ENCODE measurements around the gene TNFSF10.
"Not testable (repeated sequence)": the region's sequence is repeated elsewhere in the genome, so short reads cannot be mapped to it uniquely, and the experiment has no call there.

Gene TNFSF10

DNA sequence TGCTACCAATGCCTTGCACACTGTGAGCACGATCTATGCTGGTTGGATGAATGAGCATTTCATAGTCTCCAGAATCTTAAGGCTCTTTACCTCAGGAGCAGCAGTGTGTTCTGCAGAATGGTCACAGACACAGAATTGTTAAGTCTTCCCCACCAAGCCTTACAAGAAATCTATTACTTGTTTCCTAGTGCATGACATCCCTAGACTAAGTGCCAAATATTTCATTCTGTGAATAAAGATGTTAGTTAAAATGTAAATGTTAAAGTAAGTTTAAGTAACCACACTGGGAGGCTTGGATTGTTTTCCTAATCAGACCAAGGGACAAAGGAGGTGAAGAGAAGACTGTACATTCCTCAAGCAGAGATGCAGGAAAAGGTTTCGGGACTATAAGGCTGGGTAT, 4.1 kb upstream of the TNFSF10 start:
- Mint-ChIP-seq H3K9me3 (no peaks in the 10 kb centered on the region), H3K4me1 (peaks cover 13% of the 10 kb centered on the region), H3K4me3 (no peak overlapping the region), H3K27ac (no peak overlapping the region), H3K27me3 (ENCODE audit: low read depth, poor library complexity) (no peaks in the 10 kb centered on the region), H3K36me3 (ENCODE audit: low read depth) (no peaks in the 10 kb centered on the region)
- DNase-seq: no peak
- TF ChIP-seq, protein P1, sequence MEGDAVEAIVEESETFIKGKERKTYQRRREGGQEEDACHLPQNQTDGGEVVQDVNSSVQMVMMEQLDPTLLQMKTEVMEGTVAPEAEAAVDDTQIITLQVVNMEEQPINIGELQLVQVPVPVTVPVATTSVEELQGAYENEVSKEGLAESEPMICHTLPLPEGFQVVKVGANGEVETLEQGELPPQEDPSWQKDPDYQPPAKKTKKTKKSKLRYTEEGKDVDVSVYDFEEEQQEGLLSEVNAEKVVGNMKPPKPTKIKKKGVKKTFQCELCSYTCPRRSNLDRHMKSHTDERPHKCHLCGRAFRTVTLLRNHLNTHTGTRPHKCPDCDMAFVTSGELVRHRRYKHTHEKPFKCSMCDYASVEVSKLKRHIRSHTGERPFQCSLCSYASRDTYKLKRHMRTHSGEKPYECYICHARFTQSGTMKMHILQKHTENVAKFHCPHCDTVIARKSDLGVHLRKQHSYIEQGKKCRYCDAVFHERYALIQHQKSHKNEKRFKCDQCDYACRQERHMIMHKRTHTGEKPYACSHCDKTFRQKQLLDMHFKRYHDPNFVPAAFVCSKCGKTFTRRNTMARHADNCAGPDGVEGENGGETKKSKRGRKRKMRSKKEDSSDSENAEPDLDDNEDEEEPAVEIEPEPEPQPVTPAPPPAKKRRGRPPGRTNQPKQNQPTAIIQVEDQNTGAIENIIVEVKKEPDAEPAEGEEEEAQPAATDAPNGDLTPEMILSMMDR (IDR thresholded peaks at IDR 0.05): no peak

DNA sequence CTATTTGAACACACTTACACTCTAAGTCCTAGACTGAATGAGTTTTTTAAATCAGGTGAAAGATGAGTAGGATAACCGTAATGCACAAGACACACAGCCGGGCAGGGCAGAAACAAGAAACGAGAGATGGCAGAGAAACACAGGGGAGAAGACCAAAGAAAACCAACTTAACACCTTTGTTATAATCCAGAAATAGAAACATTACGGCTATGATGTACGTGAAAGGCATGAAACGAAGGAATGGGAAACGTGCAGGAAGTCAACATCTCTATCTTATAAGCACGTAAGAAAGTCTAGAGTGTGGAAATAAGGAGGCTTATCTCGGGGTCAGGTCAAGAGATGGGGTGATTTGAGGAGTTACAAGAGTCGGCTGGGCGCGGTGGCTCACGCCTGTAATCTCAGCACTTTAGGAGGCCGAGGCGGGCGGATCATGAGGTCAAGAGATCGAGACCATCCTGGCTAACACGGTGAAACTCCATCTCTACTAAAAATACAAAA, 1.9 kb upstream of the TNFSF10 start:
- Mint-ChIP-seq H3K36me3 (ENCODE audit: low read depth) (no peaks in the 10 kb centered on the region), H3K9me3 (no peaks in the 10 kb centered on the region), H3K27ac (no peak overlapping the region), H3K27me3 (ENCODE audit: low read depth, poor library complexity) (no peaks in the 10 kb centered on the region), H3K4me3 (no peak overlapping the region), H3K4me1 (peaks cover 13% of the 10 kb centered on the region)
- TF ChIP-seq, protein P1 (IDR thresholded peaks at IDR 0.05): no peak
- no peak for DNase-seq

DNA sequence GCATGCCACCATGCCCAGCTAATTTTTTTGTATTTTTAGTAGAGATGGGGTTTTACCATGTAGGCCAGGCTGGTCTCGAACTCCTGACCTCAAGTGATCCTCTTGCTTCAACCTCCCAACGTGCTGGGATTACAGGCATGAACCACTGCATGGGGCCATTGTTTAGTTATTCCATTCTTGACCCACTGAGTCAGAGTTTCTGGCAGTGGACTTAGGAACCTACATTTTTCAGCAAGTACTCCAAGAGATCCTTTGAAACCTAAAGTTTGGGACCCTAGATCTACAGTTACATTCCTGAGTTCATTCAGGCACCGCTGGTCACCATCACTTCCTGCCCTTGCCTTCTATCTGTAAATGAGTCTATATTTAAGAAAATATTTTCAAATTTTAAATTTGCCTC, 1.4 kb upstream of the TNFSF10 start:
- TF ChIP-seq, protein P1 (IDR thresholded peaks at IDR 0.05): no peak
- Mint-ChIP-seq H3K27me3 (ENCODE audit: low read depth, poor library complexity) (no peaks in the 10 kb centered on the region), H3K36me3 (ENCODE audit: low read depth) (no peaks in the 10 kb centered on the region), H3K9me3 (no peaks in the 10 kb centered on the region), H3K4me3 (no peak overlapping the region), H3K27ac (no peak overlapping the region), H3K4me1 (peaks cover 13% of the 10 kb centered on the region)
- no peak for DNase-seq

DNA sequence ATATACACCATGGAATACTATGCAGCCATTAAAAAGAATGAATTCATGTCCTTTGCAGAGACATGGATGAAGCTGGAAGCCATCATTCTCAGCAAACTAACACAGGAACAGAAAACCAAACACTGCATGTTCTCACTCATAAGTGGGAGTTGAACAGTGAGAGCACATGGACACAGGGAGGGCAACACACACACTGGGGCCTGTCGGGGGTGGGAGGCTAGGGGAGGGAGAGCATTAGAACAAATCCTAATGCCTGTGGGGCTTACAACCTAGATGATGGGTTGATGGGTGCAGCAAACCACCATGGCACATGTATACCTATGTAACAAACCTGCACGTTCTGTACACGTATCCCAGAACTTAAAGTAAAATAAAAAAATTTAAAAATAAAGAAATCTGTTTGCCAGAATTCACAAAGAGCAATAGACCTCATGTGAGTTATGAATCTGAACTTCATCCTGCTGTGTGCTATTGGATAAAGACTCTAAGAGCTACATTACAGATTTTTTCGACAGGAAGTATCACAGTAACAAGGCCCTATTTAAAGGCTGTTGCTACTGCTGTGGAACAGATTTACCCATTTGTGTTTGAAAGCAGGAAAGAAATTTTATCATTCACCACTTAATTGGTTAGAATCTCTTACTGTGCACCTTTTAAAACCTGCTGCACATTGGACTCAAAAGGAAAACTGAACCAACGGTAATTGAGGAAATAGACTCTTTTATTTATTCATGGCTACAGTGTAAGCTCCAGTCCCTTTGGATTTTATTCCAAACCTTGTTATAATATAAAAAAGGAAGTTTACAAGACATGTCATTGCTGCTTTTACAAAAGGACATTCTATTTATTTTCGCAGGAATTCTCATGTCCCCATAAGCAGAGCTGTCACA, 1.1 kb downstream of the TNFSF10 start:
- H3K36me3 Mint-ChIP-seq (ENCODE audit: low read depth); H3K4me3 Mint-ChIP-seq; H3K27ac Mint-ChIP-seq; H3K27me3 Mint-ChIP-seq (ENCODE audit: low read depth, poor library complexity); DNase-seq; H3K9me3 Mint-ChIP-seq: not testable (repeated sequence)
- H3K4me1 Mint-ChIP-seq: peaks cover 13% of the 10 kb centered on the region

DNA sequence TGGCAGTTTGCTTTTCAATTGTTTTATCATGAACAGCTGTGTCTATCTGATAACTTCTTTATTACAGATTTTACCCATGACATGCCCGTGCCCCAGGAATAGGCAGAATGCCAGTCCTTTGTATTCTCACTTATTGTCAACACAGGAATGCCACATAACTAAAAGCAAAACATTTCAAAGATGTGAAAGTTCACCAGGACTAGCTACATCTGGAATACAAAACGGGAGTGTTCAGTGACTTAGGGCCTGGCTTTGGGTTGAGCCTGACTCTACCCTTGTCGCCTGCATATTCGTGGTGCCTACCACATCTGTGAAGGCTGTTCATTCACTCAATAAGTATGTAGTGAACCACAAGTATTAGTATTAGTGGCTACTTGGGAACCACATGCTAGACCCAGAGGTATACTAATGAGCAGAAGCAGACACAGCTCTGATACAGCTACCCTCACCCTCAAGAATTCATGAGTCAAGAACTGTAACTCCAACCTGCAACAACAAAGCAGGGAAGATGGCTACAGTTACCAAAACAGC, 2.9 kb downstream of the TNFSF10 start:
- DNase-seq: no peak
- Mint-ChIP-seq H3K4me3 (no peak overlapping the region), H3K4me1 (peaks cover 18% of the 10 kb centered on the region)

DNA sequence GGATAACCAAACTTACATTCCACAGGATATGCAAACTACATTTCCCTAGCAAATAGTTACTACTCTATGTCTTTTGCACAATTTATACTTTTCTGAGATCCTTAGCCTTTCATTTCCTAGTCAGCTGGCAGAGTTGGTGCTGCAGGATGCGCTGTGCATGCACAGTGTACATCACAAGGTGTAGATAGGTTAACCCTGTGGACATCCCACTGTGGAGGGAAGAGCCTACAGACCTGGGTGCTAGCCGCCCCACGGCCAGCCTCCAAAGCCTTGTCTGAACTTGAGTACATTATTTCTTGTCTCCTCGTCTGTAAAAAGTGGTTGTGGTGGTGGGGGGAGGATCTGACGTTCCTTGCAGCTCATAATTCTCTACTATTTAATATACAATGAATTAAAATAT, 3.5 kb downstream of the TNFSF10 start:
- H3K36me3 Mint-ChIP-seq (ENCODE audit: low read depth): no peaks in the 10 kb centered on the region

More for the DNA sequence above, 2.9 kb downstream of the TNFSF10 start:
- no peaks in the 10 kb centered on the region for H3K9me3 Mint-ChIP-seq
- TF ChIP-seq, protein P1 (IDR thresholded peaks at IDR 0.05): no peak
- no peaks in the 10 kb centered on the region for H3K27me3 Mint-ChIP-seq (ENCODE audit: low read depth, poor library complexity)
- H3K36me3 Mint-ChIP-seq (ENCODE audit: low read depth): no peaks in the 10 kb centered on the region
- no peak overlapping the region for H3K27ac Mint-ChIP-seq

More for the DNA sequence above, 3.5 kb downstream of the TNFSF10 start:
- H3K4me1 Mint-ChIP-seq: peaks cover 22% of the 10 kb centered on the region
- no peaks in the 10 kb centered on the region for H3K9me3 Mint-ChIP-seq
- TF ChIP-seq, protein P1 (IDR thresholded peaks at IDR 0.05): no peak
- H3K27ac Mint-ChIP-seq: no peak overlapping the region
- no peak for DNase-seq
- H3K27me3 Mint-ChIP-seq (ENCODE audit: low read depth, poor library complexity): no peaks in the 10 kb centered on the region
- H3K4me3 Mint-ChIP-seq: no peak overlapping the region
